Measurements from ENCODE around the gene ATXN1.

ATXN1 gene

GRCh38 chr6:16635291-16635809 lies 125.9 kb downstream of the ATXN1 start:
- Histone ChIP-seq H3K36me3 (ENCODE audit: control insufficient read depth in 2 of 2, insufficient read depth in 1 of 2, low read length in 2 of 2) (no peaks in the 10 kb centered on the region; a peak in 1 of 3 replicates), H3K27ac (ENCODE audit: extremely low read depth, low read depth, low read length) (no peak overlapping the region), H3K9me3 (ENCODE audit: control insufficient read depth, insufficient read depth, low read depth, low read length) (no peaks in the 10 kb centered on the region), H3K4me1 (ENCODE audit: control insufficient read depth, insufficient read depth, low read length) (peaks cover 9% of the 10 kb centered on the region), H3K4me3 (ENCODE audit: low read depth, low read length) (no peak overlapping the region)
- ChIA-PET CTCF (interaction anchor here (1.2 to 2.0 kb wide), 2 partner anchors 10 to 127 kb away, joined by 3 to 6 read pairs; no protein-coding TSS in a partner anchor), POLR2A (no interaction called here)
- TF ChIP-seq ZNF214 (tag by site-specific recombination; IDR thresholded peaks at IDR 0.05; ENCODE audit: borderline replicate concordance): no peak

- ChIA-PET POLR2A (no interaction called here), CTCF (interaction anchor here (1.1 to 2.0 kb wide), 3 partner anchors 10 to 128 kb away, joined by 3 to 6 read pairs (median 3); no protein-coding TSS in a partner anchor)
- Histone ChIP-seq H3K4me3 (ENCODE audit: low read depth, low read length) (no peak overlapping the region), H3K4me1 (ENCODE audit: control insufficient read depth, insufficient read depth, low read length) (peaks cover 9% of the 10 kb centered on the region), H3K36me3 (ENCODE audit: control insufficient read depth in 2 of 2, insufficient read depth in 1 of 2, low read length in 2 of 2) (no peaks in the 10 kb centered on the region; a peak in 1 of 3 replicates), H3K9me3 (ENCODE audit: control insufficient read depth, insufficient read depth, low read depth, low read length) (no peaks in the 10 kb centered on the region), H3K27ac (ENCODE audit: extremely low read depth, low read depth, low read length) (no peak overlapping the region)
- peak; percentile 99 for TF ChIP-seq ZNF610 (tag by site-specific recombination; IDR thresholded peaks at IDR 0.05; ENCODE audit: borderline replicate concordance)
- TF ChIP-seq ZNF394 (tag by site-specific recombination; IDR thresholded peaks at IDR 0.05; ENCODE audit: borderline replicate concordance): no peak
Measured at GRCh38 chr6:16634855-16635254, 126.4 kb downstream of the ATXN1 start.

GRCh38 chr6:16633961-16634360 lies 127.3 kb downstream of the ATXN1 start:
- Histone ChIP-seq H3K27ac (ENCODE audit: extremely low read depth, low read depth, low read length) (no peak overlapping the region), H3K4me3 (ENCODE audit: low read depth, low read length) (no peak overlapping the region), H3K9me3 (ENCODE audit: control insufficient read depth, insufficient read depth, low read depth, low read length) (no peaks in the 10 kb centered on the region), H3K4me1 (ENCODE audit: control insufficient read depth, insufficient read depth, low read length) (peaks cover 9% of the 10 kb centered on the region), H3K36me3 (ENCODE audit: control insufficient read depth in 2 of 2, insufficient read depth in 1 of 2, low read length in 2 of 2) (no peaks in the 10 kb centered on the region; a peak in 1 of 3 replicates)
- ChIA-PET POLR2A (no interaction called here), CTCF (interaction anchor here (1.1 kb wide), 1 partner anchor 129 kb away, joined by 3 read pairs; no protein-coding TSS in a partner anchor)
- TF ChIP-seq, protein P1, sequence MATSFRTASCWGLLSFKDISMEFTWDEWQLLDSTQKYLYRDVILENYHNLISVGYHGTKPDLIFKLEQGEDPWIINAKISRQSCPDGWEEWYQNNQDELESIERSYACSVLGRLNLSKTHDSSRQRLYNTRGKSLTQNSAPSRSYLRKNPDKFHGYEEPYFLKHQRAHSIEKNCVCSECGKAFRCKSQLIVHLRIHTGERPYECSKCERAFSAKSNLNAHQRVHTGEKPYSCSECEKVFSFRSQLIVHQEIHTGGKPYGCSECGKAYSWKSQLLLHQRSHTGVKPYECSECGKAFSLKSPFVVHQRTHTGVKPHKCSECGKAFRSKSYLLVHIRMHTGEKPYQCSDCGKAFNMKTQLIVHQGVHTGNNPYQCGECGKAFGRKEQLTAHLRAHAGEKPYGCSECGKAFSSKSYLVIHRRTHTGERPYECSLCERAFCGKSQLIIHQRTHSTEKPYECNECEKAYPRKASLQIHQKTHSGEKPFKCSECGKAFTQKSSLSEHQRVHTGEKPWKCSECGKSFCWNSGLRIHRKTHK (tag by site-specific recombination; IDR thresholded peaks at IDR 0.05): no peak
- TF ChIP-seq ZNF426 (tag by site-specific recombination; IDR thresholded peaks at IDR 0.05) (no peak), ZNF416 (tag by site-specific recombination; IDR thresholded peaks at IDR 0.05) (no peak), ZNF677 (tag by site-specific recombination; IDR thresholded peaks at IDR 0.05) (no peak), PATZ1 (tag by site-specific recombination; IDR thresholded peaks at IDR 0.05) (no peak), ZNF2 (tag by site-specific recombination; IDR thresholded peaks at IDR 0.05) (no peak), ZNF544 (tag by site-specific recombination; IDR thresholded peaks at IDR 0.05) (no peak), ZNF548 (tag by site-specific recombination; IDR thresholded peaks at IDR 0.05) (no peak), GLIS2 (tag by site-specific recombination; IDR thresholded peaks at IDR 0.05) (no peak), ZNF776 (tag by site-specific recombination; IDR thresholded peaks at IDR 0.05; ENCODE audit: borderline replicate concordance) (no peak), ZNF274 (IDR thresholded peaks at IDR 0.05; ENCODE audit: low read length) (no peak), ZNF274 (tag by site-specific recombination; IDR thresholded peaks at IDR 0.05; ENCODE audit: borderline replicate concordance) (no peak), ZNF221 (tag by site-specific recombination; IDR thresholded peaks at IDR 0.05; ENCODE audit: borderline replicate concordance) (no peak), ZNF223 (tag by site-specific recombination; IDR thresholded peaks at IDR 0.05) (no peak), ZNF155 (tag by site-specific recombination; IDR thresholded peaks at IDR 0.05) (no peak), ZNF558 (tag by site-specific recombination; IDR thresholded peaks at IDR 0.05) (no peak), ZNF707 (tag by site-specific recombination; IDR thresholded peaks at IDR 0.05) (no peak)
- TF ChIP-seq, protein P2, sequence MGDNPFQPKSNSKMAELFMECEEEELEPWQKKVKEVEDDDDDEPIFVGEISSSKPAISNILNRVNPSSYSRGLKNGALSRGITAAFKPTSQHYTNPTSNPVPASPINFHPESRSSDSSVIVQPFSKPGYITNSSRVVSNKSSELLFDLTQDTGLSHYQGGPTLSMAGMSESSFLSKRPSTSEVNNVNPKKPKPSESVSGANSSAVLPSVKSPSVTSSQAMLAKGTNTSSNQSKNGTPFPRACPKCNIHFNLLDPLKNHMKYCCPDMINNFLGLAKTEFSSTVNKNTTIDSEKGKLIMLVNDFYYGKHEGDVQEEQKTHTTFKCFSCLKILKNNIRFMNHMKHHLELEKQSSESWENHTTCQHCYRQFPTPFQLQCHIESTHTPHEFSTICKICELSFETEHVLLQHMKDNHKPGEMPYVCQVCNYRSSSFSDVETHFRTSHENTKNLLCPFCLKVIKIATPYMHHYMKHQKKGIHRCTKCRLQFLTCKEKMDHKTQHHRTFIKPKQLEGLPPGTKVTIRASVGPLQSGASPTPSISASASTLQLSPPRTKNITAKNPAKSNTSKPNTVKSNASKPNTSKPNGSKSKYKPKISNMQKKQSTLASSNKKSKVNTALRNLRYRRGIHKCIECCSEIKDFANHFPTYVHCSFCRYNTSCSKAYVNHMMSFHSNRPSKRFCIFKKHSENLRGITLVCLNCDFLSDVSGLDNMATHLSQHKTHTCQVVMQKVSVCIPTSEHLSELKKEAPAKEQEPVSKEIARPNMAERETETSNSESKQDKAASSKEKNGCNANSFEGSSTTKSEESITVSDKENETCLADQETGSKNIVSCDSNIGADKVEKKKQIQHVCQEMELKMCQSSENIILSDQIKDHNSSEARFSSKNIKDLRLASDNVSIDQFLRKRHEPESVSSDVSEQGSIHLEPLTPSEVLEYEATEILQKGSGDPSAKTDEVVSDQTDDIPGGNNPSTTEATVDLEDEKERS (tag by site-specific recombination; IDR thresholded peaks at IDR 0.05): no peak
- TF ChIP-seq, protein P3, sequence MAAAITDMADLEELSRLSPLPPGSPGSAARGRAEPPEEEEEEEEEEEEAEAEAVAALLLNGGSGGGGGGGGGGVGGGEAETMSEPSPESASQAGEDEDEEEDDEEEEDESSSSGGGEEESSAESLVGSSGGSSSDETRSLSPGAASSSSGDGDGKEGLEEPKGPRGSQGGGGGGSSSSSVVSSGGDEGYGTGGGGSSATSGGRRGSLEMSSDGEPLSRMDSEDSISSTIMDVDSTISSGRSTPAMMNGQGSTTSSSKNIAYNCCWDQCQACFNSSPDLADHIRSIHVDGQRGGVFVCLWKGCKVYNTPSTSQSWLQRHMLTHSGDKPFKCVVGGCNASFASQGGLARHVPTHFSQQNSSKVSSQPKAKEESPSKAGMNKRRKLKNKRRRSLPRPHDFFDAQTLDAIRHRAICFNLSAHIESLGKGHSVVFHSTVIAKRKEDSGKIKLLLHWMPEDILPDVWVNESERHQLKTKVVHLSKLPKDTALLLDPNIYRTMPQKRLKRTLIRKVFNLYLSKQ (tag by site-specific recombination; IDR thresholded peaks at IDR 0.05; ENCODE audit: borderline replicate concordance): no peak
